Activated CD4-positive, alpha-beta T cell treated with anti-CD3 and anti-CD28 coated beads for 4 hours (primary cell): ENCODE data around the gene E2F4.

Experiments
- DNase-seq, 2 donors: peaks; one replicate each; pipeline ENCODE4 v3.0.0-alpha.2; 2020

Gene E2F4, protein sequence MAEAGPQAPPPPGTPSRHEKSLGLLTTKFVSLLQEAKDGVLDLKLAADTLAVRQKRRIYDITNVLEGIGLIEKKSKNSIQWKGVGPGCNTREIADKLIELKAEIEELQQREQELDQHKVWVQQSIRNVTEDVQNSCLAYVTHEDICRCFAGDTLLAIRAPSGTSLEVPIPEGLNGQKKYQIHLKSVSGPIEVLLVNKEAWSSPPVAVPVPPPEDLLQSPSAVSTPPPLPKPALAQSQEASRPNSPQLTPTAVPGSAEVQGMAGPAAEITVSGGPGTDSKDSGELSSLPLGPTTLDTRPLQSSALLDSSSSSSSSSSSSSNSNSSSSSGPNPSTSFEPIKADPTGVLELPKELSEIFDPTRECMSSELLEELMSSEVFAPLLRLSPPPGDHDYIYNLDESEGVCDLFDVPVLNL

DNA sequence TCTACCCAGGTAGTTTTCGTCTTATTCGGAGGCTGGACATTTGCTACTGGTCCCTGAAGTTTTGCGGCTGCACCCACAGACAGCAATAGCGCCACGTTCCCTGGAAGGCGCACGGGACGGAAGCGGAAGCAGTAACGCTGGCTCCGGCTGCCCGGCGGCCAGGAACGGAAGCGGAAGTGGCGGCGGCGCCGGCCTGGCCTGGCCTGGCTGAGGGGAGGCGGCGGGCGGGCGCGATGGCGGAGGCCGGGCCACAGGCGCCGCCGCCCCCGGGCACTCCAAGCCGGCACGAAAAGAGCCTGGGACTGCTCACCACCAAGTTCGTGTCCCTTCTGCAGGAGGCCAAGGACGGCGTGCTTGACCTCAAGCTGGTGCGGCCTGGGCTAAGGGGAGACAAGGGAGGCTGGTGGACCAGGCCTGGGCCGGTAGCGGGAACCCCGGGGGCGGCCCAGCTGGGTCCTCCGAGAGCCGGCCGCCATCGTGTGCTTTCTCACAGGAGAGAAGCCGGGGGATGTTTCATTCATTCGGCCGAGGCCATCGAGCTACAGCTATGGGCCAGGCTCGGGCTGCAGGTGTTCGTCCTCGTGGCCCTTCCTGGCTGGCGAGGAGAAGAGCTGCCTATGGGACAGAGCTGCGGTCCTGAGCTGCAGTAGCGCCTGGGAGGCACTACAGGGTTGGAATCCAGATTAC lies at the start of gene E2F4:
TSS of gene E2F4 (plus strand) at position 161 of the 687 bp plus-strand sequence. CDS start at position 234, 73 bp downstream.
- DNase-seq: peak; percentile 82 to 84

DNA sequence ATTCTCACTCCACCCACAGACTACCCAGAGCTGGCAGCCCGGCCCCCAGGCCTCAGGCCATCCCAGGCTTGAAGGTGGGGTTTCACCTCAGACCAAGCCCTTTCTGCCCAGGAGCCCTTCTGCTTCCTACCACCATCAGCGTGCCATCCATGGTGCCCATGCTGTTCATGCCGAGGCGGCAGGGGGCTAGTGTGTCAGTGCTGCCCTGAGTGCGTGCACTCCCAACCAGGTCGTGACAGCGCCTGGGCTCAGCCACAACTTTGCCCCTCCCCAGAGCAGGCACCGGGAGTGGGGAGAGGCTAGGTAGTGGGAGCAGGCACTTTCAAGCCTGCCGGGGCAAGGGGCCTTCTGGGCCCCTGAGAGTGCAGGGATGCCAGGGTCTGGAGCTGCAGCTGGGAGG lies 49.6 kb upstream of the E2F4 start:
- no peak for DNase-seq

DNA sequence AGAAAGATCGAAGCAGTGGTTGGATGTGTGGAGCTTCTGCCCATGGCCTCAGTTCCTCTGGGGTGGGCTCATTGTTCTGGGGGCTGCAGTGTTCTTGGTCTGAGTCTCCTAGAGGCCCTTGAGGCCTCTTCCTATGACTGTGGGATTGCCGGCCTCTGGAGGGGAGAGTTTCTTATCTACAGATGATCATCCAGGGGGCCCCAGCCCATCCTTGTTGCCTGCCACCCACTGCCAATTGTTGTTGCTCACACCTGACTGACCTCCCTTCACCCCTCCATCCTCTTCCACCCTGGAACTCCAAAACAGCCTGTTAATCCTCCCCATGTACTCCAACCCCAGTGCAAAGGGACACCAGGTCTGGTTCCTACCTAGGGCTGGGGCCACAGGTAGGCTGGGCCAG lies 47.0 kb upstream of the E2F4 start:
- DNase-seq: no peak

DNA sequence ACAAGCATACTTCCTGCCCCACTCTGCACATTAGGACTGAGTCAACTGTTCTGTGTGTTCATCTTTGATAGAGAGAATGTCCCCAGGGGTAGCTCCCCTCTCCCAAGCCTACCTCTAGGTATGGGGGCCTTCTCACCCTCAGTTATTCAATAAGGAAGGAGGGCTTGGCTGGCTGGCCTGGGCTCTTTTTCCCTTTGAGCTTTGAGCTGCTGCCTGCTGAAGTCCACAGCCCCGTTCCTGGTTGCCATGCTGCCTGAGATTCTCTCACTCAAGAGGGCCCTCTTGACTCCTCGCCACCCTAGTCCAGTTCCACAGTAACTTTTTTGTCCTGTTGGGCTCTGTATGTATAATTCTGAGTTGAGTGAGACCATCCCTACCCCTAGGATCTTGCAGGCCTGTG lies 46.2 kb upstream of the E2F4 start:
- no peak for DNase-seq

- DNase-seq: no peak
Measured at GRCh38 chr16:67146523-67147357, 45.2 kb upstream of the E2F4 start.

DNA sequence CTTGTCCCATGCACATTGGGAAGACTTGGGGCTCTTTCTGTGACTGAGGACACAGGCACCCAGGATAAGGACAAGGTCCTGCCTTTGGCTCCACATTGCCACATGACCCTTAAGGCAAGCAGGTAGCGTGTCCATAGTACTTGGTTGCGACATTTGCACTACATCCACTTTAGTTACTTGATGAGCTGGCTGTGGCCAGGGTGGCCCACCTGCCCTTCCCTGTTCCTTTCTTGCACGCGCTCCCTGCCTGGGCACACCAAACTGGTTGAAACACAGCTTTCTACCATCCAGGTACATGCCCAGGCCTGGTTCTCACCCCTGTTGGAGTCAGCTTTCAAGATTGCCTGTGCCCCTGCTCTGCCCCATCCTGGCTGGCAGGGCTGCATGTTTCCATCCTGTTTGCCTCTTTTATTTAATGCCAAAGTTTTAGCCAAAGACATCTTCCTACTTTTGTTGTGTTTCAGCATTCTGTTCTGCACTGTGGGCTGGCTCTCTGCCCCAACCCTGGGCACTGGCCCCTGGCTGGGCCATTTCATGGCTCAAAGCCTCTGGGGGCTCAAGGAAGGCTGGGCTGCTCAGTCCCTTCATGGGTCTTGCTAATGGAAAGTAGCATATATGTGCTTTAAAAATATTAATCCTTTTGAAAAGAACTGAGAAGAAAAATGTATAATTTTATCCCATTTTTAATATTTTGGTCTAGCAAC lies 44.4 kb upstream of the E2F4 start:
- DNase-seq: no peak

DNA sequence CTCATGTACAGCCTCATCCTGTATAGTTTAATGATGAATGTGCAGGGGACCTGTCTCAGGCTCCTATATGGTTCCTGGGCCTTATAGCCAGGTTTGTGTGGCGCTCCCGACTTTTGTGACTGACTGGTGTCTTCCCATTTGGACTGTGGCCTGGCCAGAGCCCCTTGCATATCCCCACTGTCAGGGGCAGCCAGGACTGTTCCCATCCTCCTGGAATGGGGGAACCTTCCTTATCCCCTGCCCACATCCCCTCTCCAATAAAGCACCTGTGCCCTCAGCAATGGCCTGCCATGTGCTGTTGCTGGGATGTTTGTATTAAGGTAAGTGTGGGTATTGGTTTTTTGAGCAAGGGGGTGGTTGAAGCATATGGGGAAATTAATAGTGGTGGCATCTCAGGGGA lies 43.7 kb upstream of the E2F4 start:
- DNase-seq: no peak

- DNase-seq: no peak
Measured at GRCh38 chr16:67148656-67149275, 43.2 kb upstream of the E2F4 start.

DNA sequence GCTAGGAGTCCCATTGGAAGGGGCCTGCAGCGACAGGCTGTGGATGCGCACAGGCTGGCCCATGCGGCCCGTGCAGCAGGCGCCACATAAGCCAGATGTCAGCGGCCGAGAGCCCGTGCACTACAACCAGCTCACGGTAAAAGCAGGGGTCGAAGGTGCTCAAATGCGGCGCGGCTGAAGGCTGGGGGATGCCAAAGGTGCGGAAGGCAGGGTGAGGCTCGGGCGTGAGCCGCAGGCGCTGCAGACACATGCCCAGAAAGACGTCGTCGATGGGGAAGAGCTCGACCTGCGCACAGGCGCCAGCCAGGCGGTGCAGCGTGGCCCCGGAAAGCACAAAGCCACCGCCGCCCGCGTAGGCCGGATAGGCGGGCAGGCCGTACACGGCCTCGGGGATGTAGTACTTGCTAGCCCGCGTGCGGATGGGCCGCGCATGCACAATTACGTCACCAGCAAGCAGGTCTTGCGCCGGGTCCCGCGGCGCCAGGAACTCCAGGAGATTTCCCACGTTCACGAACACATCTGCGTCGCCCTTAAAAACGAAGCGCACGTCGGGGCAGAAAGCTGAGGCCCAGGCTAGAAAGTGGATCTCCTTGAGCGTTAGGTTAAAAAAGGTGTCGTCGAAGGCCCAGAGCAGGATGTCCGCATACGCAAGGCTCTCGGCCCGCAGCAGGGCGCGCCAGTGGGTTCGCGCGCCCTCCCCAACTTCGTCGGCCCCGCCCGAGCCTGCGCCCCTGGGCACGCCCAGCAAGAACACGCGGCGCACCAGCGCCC lies 42.5 kb upstream of the E2F4 start:
- DNase-seq: no peak

GRCh38 chr16:67150047-67150832 lies 41.7 kb upstream of the E2F4 start:
- DNase-seq: peak; percentile 62 to 73

DNA sequence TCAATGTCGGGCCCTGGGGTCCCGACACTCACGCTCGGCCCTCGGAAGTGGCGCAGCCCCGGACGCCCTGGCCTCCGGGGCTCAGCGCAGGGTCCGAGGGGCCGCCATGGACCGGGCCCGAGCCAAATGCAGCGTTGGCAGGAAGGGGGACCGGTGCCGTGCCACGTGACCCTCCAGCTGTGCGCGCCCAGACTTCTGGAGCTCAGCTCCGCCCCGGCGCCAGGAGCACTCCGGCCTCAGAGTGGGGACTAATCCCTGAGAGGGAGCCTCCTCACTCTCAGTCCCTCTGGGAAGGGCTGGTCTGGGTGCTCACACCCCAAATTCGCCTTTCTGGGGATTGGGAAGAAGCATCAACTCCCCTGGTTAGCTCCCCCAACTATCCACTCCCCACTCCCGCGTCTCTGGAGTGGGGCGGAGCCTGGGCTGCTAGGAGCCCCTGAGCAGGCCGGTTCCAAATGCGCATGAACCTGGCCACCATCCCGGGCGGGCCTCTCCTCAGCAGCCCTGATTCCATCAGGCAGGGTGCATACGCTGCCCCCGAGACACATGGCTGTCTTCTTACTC lies 41.0 kb upstream of the E2F4 start, which contains the start of gene B3GNT9:
TSS of gene B3GNT9 (minus strand) at position 166 of the 564 bp plus-strand sequence. CDS start 513 bp downstream, outside the sequence.
- DNase-seq: peak in 1 of 2 donors; percentile 43

DNA sequence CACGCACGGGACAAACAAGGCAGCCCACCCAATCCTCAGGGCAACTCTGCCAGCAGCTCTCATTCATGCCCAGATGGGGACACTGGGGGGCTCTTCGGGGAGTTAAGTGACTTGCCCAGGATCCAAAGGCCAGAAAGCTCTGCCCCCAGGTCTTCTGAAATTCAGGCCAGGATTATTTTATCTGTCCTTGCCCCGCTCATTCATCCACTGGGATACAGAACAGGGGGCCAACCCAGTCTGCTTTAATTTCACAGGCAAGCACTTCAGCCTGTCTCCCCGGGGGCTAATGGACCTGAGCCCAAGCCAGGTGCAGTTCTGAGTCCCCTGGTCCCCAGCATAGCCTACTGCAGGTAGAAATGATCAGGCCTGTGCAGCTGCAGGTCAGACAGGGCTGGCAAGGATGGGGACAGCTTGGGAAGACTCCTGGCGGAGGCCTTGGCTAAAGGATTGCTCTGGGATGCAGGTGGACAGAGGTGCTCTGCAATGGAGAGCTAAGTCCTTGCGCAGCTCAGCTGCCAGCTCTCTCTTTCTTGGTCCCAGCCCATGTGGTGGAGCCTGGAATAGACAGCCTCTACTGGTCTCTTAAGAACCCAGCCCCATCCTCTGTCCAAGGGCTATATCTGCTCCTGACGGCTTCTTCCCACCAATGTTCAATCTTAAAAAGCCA lies 40.4 kb upstream of the E2F4 start:
- no peak for DNase-seq

DNA sequence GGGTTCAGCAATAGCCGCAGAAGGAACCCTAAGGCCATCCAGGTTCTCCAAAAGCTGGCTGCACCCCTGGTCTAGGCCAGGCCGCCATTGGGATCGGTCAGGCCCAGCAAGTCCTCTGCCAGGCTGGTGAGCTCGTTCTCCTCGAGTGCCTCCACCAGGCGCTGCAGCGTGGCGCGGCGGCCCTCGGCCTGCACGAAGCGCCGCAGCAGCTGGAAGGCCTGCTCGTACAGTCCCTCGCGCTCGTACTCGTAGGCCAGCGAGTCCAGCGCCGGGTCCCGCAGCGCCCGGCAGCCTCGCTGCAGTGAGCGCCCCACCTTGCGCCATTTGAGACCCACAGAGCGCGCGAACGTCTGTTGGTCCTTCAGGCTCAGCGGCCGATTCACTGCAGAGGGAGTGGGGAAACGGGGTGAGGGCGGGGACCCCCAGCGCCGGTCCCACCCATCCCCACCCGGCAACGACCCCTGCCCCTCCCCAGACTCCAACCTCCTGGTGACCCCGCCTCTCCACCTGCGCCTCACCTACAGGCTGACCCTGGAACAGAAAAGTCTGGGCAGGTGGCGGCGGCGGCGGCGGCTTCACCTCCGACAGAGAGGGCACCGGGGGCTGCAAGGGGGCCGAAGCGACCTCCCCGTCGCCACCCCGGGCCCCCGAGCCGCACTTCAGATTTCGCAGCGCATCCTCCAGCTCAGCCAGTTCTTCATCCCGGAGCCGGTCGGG lies 37.2 kb upstream of the E2F4 start:
- DNase-seq: no peak

DNA sequence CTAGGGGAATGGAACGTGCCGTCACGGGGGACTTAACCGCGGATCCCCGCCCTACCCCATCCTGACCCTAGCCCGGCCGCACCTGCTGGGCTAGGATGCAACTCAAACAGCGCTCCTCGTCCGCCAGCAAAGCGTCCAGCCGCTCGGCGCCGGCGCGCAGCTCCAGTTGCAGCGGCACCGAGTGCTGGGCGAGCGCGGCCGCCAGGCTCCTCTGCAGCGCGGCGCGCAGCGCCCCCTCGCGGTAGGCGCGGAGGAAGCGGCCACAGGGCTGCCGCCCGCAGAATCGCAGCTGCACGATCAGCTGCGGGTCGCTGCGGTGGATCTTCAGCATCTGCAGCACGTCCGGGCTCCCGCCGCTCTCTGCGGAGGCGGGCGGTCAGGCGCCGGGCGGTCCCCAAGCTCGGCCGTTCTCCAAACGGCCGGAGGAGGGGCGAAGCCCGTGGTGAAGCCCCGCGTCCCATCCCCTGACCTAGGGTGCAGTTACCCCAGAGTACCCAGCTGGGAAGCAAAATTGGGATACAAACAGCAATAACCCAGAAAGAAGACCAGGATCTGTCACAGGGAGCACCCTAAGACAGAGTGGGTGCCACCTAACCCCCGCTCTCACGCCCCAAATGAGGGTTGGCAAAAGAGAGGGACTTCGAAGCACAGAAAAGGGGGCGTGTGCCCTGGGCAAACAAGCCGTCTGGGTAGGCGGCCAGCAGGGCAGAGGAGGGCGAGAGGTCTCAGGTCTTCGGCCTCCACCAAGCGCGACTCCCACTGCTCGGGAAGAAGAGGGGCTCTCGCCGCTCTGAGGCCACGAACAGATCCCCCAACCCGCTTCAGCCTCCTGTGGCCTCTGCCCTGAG lies 36.4 kb upstream of the E2F4 start:
- DNase-seq: peak; percentile 74

DNA sequence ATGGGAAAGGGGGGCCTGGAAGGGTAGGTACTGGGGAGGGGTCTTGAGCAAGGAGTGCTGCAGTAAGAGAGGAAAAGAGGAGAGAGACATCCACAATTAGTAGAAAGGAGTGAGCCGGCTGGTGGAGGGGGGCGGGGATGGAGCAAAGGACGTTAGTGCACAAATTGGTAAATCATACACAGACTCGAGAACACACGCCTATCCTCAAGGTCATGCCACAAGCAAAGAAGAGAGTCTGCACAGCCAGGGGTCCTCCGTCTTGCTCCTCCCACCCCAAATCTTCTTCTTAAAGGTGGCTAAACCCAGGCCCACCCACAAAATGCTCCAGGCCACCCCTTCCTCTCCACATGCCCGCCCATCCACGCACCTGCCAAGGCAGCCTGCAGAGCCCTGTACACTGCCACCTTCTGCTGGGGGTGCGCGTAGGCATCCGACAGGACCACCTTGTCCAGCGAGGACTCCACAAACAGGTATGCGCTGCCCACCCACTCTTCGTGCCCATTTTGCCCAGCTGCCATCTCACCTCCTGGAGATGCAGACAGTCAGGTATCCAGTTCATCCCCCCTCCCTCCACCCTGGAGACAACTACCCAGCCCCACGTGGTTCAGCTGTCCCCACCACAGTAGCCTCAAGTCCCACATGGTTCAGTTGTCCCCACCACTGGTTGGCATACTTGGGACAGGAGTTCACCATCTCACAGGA lies 35.7 kb upstream of the E2F4 start:
- no peak for DNase-seq

GRCh38 chr16:67157106-67157748 lies 34.7 kb upstream of the E2F4 start:
- DNase-seq: no peak
